A549 treated with ZK216348 at 1 μM for 4 hours (cell line): Measurements from ENCODE around the gene ALKAL2. TPM values are rescaled to one million over a fixed set of nuclear protein-coding genes. Genes with fewer than 3 reads are reported as not detected.

Experiments
- total RNA-seq: library from RNA; stranded (reverse); fragments of 200-300 nt; extraction: Qiagen RNA extraction; gene quantifications from 5 replicates; pipeline ENCODE4 v1.2.3, GENCODE V29; 2022; ENCODE audit warnings: low read depth

The ALKAL2 gene
- not detected in 5 replicates for total RNA-seq

GRCh38 chr2:287911-288757, at the start of gene ALKAL2:
ALKAL2 (minus strand) TSS chr2:288091; CDS start chr2:287835, 256 bp downstream.

GRCh38 chr2:264493-265468, 23.1 kb downstream of the ALKAL2 start, which contains the start of gene ACP1:
ACP1 (plus strand) TSS chr2:264947; CDS start chr2:264965, 18 bp downstream.

GRCh38 chr2:263774-264492, 24.0 kb downstream of the ALKAL2 start, which contains the start of gene SH3YL1:
SH3YL1 (minus strand) TSS chr2:264032; CDS start chr2:263984, 48 bp downstream.

Other genes with a start within 250 kb of the ALKAL2 start
- gene FAM110C, start 241.6 kb downstream of the ALKAL2 start, total RNA-seq = 0.06 to 0.12 TPM (median 0.08 TPM) in 4 of 5 replicates, not detected in the other
- 7.7 to 11.8 TPM (median 9.8 TPM) in 5 replicates for gene SH3YL1, start 24.1 kb downstream of the ALKAL2 start, total RNA-seq
- gene ACP1, start 23.1 kb downstream of the ALKAL2 start, total RNA-seq = 177 to 303 TPM (median 183 TPM) in 5 replicates